Neural progenitor cell (in vitro differentiated cells): Measurements from ENCODE around the gene FBXW7. TPM values are rescaled to one million over a fixed set of nuclear protein-coding genes. Genes with fewer than 3 reads are reported as not detected.

Experiments
- DNase-seq: peaks from one replicate; pipeline ENCODE4 v3.0.0-alpha.2; 2016; ENCODE audit warnings: low spot score
- H2AFZ ChIP-seq: fragments of 200-600 bp; sonication (generic); replicated peaks from 2 replicates; pipeline ENCODE4 v1.6.1; 2016; ENCODE audit warnings: antibody characterized with exemption
- H3F3A ChIP-seq: fragments of 200-600 bp; sonication (generic); 2 replicates; pipeline ENCODE4 v1.6.1; 2016; ENCODE audit warnings: antibody characterized with exemption, low read depth
- H3K27ac ChIP-seq: fragments of 200-600 bp; sonication (generic); 2 replicates; pipeline ENCODE4 v1.5.1; 2016; ENCODE audit warnings: mild to moderate bottlenecking
- H3K27me3 ChIP-seq: fragments of 200-600 bp; sonication (generic); 2 replicates; pipeline ENCODE4 v1.6.1; 2016; ENCODE audit warnings: mild to moderate bottlenecking, moderate library complexity
- H3K36me3 ChIP-seq: fragments of 200-600 bp; sonication (generic); 2 replicates; pipeline ENCODE4 v1.5.1; 2016
- H3K4me1 ChIP-seq: fragments of 200-600 bp; sonication (generic); 2 replicates; pipeline ENCODE4 v1.6.1; 2016; ENCODE audit warnings: mixed run types
- H3K4me2 ChIP-seq: fragments of 200-600 bp; sonication (generic); 2 replicates; pipeline ENCODE4 v1.6.1; 2016
- H3K4me3 ChIP-seq: fragments of 200-600 bp; sonication (generic); 2 replicates; pipeline ENCODE4 v1.5.1; 2016
- H3K79me2 ChIP-seq: fragments of 200-600 bp; sonication (generic); 2 replicates; pipeline ENCODE4 v1.6.1; 2016; ENCODE audit warnings: low read depth
- H3K9ac ChIP-seq: fragments of 200-600 bp; sonication (generic); 2 replicates; pipeline ENCODE4 v1.6.1; 2016
- H3K9me3 ChIP-seq: fragments of 200-600 bp; sonication (generic); 2 replicates; pipeline ENCODE4 v1.5.1; 2016; ENCODE audit warnings: low read depth
- H4K20me1 ChIP-seq: fragments of 200-600 bp; sonication (generic); 2 replicates; pipeline ENCODE4 v1.6.1; 2016; ENCODE audit warnings: low read depth
- H3K27ac Mint-ChIP-seq: 3 replicates; pipeline ENCODE4 v1.8.0; 2021; ENCODE audit warnings: mixed read lengths
- H3K27me3 Mint-ChIP-seq: 2 replicates; pipeline ENCODE4 v1.8.0; 2022; ENCODE audit warnings: low read depth, mild to moderate bottlenecking, inconsistent platforms, moderate library complexity, mixed read lengths; ENCODE audit not compliant: insufficient read depth
- H3K36me3 Mint-ChIP-seq: 3 replicates; pipeline ENCODE4 v1.8.0; 2021; ENCODE audit warnings: mixed read lengths
- H3K4me1 Mint-ChIP-seq: 3 replicates; pipeline ENCODE4 v1.8.0; 2021; ENCODE audit warnings: mixed read lengths
- H3K4me3 Mint-ChIP-seq: 3 replicates; pipeline ENCODE4 v1.8.0; 2021; ENCODE audit warnings: mild to moderate bottlenecking, moderate library complexity, mixed read lengths
- H3K9me3 Mint-ChIP-seq: 3 replicates; pipeline ENCODE4 v1.8.0; 2020; ENCODE audit warnings: mixed read lengths
- EZH2 ChIP-seq: fragments of 200-600 bp; sonication (generic); IDR thresholded peaks from 2 replicates; pipeline ENCODE4 v1.6.1; 2017; ENCODE audit warnings: antibody characterized with exemption, mild to moderate bottlenecking, moderate library complexity
- EZH2phosphoT487 ChIP-seq: fragments of 200-600 bp; sonication (generic); IDR thresholded peaks from 2 replicates; pipeline ENCODE4 v1.6.1; 2017; ENCODE audit warnings: antibody characterized with exemption
- total RNA-seq: library from RNA; depleted of rRNA; stranded (reverse); fragments of >200 nt; gene quantifications from 2 replicates; pipeline ENCODE4 v1.2.3, GENCODE V29; 2015; ENCODE audit warnings: low replicate concordance
- TF ChIP-seq, protein P1 (sequence below): fragments of 200-600 bp; sonication (generic); IDR thresholded peaks from 2 replicates; pipeline ENCODE4 v1.5.1; 2017; ENCODE audit warnings: antibody characterized with exemption, mild to moderate bottlenecking

FBXW7 gene
- total RNA-seq, 1 donor from 2014 or later = 43.9 TPM

- Mint-ChIP-seq H3K9me3 (peaks cover 7% of the 10 kb centered on the region), H3K27me3 (peaks cover 2% of the 10 kb centered on the region), H3K27ac (no peak overlapping the region), H3K4me3 (no peak overlapping the region), H3K4me1 (peaks cover 2% of the 10 kb centered on the region), H3K36me3 (peaks cover 8% of the 10 kb centered on the region)
- H4K20me1 ChIP-seq = no peaks in the 10 kb centered on the region
- H3K27ac ChIP-seq = no peak overlapping the region
- no peak for DNase-seq
- H3K9me3 ChIP-seq = no peaks in the 10 kb centered on the region
- H3K27me3 ChIP-seq = no peaks in the 10 kb centered on the region
- H3K36me3 ChIP-seq = no peaks in the 10 kb centered on the region
- H3K4me1 ChIP-seq = peaks cover 12% of the 10 kb centered on the region
- peaks cover 16% of the 10 kb centered on the region for H3K79me2 ChIP-seq
- TF ChIP-seq, protein P1, sequence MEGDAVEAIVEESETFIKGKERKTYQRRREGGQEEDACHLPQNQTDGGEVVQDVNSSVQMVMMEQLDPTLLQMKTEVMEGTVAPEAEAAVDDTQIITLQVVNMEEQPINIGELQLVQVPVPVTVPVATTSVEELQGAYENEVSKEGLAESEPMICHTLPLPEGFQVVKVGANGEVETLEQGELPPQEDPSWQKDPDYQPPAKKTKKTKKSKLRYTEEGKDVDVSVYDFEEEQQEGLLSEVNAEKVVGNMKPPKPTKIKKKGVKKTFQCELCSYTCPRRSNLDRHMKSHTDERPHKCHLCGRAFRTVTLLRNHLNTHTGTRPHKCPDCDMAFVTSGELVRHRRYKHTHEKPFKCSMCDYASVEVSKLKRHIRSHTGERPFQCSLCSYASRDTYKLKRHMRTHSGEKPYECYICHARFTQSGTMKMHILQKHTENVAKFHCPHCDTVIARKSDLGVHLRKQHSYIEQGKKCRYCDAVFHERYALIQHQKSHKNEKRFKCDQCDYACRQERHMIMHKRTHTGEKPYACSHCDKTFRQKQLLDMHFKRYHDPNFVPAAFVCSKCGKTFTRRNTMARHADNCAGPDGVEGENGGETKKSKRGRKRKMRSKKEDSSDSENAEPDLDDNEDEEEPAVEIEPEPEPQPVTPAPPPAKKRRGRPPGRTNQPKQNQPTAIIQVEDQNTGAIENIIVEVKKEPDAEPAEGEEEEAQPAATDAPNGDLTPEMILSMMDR = no peak
- TF ChIP-seq EZH2phosphoT487 (no peak), EZH2 (no peak)
- no peak overlapping the region for H2AFZ ChIP-seq
- H3K4me2 ChIP-seq = no peak overlapping the region
- H3K9ac ChIP-seq = no peak overlapping the region
- no peak overlapping the region for H3K4me3 ChIP-seq
- no peaks in the 10 kb centered on the region for H3F3A ChIP-seq
Measured at GRCh38 chr4:152431784-152432183, 104.1 kb downstream of the FBXW7 start.

DNA sequence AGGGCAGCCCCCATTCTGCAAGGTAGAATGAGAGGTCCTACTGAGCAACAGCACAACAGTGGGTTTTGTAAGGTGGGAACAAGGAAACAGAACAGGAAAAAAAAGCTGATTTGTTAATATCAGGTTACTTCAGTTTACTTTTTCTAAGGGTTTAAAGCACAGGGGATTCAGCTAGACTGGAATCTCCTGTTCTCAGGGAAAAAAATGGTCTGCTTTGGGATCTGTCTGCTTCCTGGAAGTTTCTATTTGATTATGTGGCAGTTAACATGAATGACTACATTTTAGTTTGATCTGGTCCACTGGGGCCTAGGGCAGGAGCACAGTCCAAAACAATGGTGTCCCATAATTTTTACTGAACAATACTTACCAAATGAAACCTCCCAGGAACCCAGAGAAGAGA lies 104.6 kb downstream of the FBXW7 start:
- Mint-ChIP-seq H3K9me3 (peaks cover 5% of the 10 kb centered on the region), H3K27ac (no peak overlapping the region), H3K4me1 (peaks cover 2% of the 10 kb centered on the region), H3K4me3 (no peak overlapping the region), H3K27me3 (peaks cover 2% of the 10 kb centered on the region), H3K36me3 (peaks cover 7% of the 10 kb centered on the region)
- H3K4me1 ChIP-seq = peaks cover 12% of the 10 kb centered on the region
- no peaks in the 10 kb centered on the region for H3K27me3 ChIP-seq
- H3F3A ChIP-seq = no peaks in the 10 kb centered on the region
- H3K4me2 ChIP-seq = no peak overlapping the region
- no peaks in the 10 kb centered on the region for H4K20me1 ChIP-seq
- H3K4me3 ChIP-seq = no peak overlapping the region
- H3K79me2 ChIP-seq = peaks cover 16% of the 10 kb centered on the region
- H3K9me3 ChIP-seq = no peaks in the 10 kb centered on the region
- no peak overlapping the region for H2AFZ ChIP-seq
- no peak for DNase-seq
- TF ChIP-seq EZH2phosphoT487 = no peak
- no peak for TF ChIP-seq EZH2
- TF ChIP-seq, protein P1 = no peak
- no peaks in the 10 kb centered on the region for H3K36me3 ChIP-seq
- no peak overlapping the region for H3K27ac ChIP-seq
- no peak overlapping the region for H3K9ac ChIP-seq

GRCh38 chr4:152430507-152430906 lies 105.4 kb downstream of the FBXW7 start:
- H3K36me3 Mint-ChIP-seq = peaks cover 5% of the 10 kb centered on the region
- Histone ChIP-seq H3K79me2 (peaks cover 15% of the 10 kb centered on the region), H2AFZ (no peak overlapping the region), H4K20me1 (no peaks in the 10 kb centered on the region), H3K9me3 (no peaks in the 10 kb centered on the region), H3F3A (no peaks in the 10 kb centered on the region), H3K4me1 (peaks cover 12% of the 10 kb centered on the region), H3K9ac (no peak overlapping the region), H3K4me2 (no peak overlapping the region), H3K4me3 (no peak overlapping the region), H3K27ac (no peak overlapping the region), H3K27me3 (no peaks in the 10 kb centered on the region), H3K36me3 (no peaks in the 10 kb centered on the region)
- H3K27me3 Mint-ChIP-seq = peaks cover 2% of the 10 kb centered on the region
- no peak overlapping the region for H3K27ac Mint-ChIP-seq
- peaks cover 2% of the 10 kb centered on the region for H3K4me1 Mint-ChIP-seq
- TF ChIP-seq, protein P1 = no peak
- TF ChIP-seq EZH2 = no peak
- TF ChIP-seq EZH2phosphoT487 = no peak
- H3K9me3 Mint-ChIP-seq = peaks cover 3% of the 10 kb centered on the region
- no peak for DNase-seq
- no peak overlapping the region for H3K4me3 Mint-ChIP-seq
